HCT116 (cell line): ENCODE data around the gene FGF18. TPM values are rescaled to one million over a fixed set of nuclear protein-coding genes. Genes with fewer than 3 reads are reported as not detected.

Source experiments
- ATAC-seq: fragments of 200-7000 bp; cut with Tn5 transposase; 2 replicates; pipeline ENCODE4 v1.9.1; 2020; ENCODE audit warnings: mild to moderate bottlenecking, moderate library complexity
- BruUV-seq: library from RNA; stranded (reverse); fragments of 400-500 nt; replicated peaks from 2 replicates; lab custom pipeline; 2021; lab: Mats Ljungman, UMichigan
- CTCF ChIA-PET: fragments of 300-600 bp; sonication (Branson Sonifier 250); formaldehyde crosslinking; loops from one replicate; lab custom pipeline; 2021; ENCODE audit warnings: antibody characterized with exemption; lab: Charles Lee
- POLR2A ChIA-PET: fragments of 300-600, 350-600 bp; sonication (Branson Sonifier 250); formaldehyde crosslinking; loops from one replicate; lab custom pipeline; 2021; ENCODE audit warnings: antibody characterized with exemption; lab: Charles Lee
- RAD21 ChIA-PET, 2 experiments: fragments of 300-600 bp; sonication (Branson Sonifier 250); formaldehyde crosslinking; loops; one replicate each; lab custom pipeline; 2023; ENCODE audit warnings: low total read pairs in 2 of 2; ENCODE audit not compliant: uncharacterized antibody in 2 of 2, unreplicated experiment in 2 of 2, low non-redundant PET in 1 of 2; lab: Charles Lee
- DNase-seq: peaks from one replicate; pipeline ENCODE4 v3.0.0-alpha.2; 2010; ENCODE audit warnings: low read depth, low spot score
- H2AFZ ChIP-seq: fragments of 200-600 bp; shearing (Covaris generic), sonication (generic); 2 replicates; pipeline ENCODE4 v1.6.1; 2017; ENCODE audit warnings: low read depth, mixed run types, mixed read lengths, antibody characterized with exemption, low read length; ENCODE audit not compliant: poor library complexity, severe bottlenecking
- H3K27ac ChIP-seq: 2 replicates; pipeline ENCODE4 v1.5.1; 2012; ENCODE audit warnings: low read depth, low read length
- H3K27me3 ChIP-seq: fragments of 200-600 bp; sonication (generic); 2 replicates; pipeline ENCODE4 v1.6.1; 2016; ENCODE audit warnings: mixed run types, low read length, mixed read lengths; ENCODE audit not compliant: insufficient read depth
- H3K36me3 ChIP-seq, 2 experiments: fragments of 200-500 bp in 1 of 2; fragments of 200-600 bp in 1 of 2; sonication (Bioruptor generic) in 1 of 2; sonication (generic) in 1 of 2; 2 replicates each; pipeline versions ENCODE4 v1.5.1 to v1.6.1; 2014 to 2016; ENCODE audit warnings: low read length in 2 of 2, inconsistent platforms in 1 of 2, mixed read lengths in 1 of 2, mixed run types in 1 of 2; ENCODE audit not compliant: insufficient read depth in 2 of 2, control insufficient read depth in 1 of 2
- H3K4me1 ChIP-seq, 2 experiments: fragments of 200-600 bp in 1 of 2; sonication (generic) in 1 of 2; 2 replicates each; pipeline versions ENCODE4 v1.5.1 to v1.6.1; 2012 to 2017; ENCODE audit warnings: low read length in 2 of 2, inconsistent platforms in 1 of 2, mild to moderate bottlenecking in 1 of 2, mixed read lengths in 1 of 2, mixed run types in 1 of 2, moderate library complexity in 1 of 2; ENCODE audit not compliant: insufficient read depth in 2 of 2, control insufficient read depth in 1 of 2
- H3K4me2 ChIP-seq: fragments of 200-600 bp; sonication (generic); 2 replicates; pipeline ENCODE4 v1.6.1; 2017; ENCODE audit warnings: mixed run types, low read length, mixed read lengths
- H3K4me3 ChIP-seq, 2 experiments: fragments of 200-600 bp in 1 of 2; sonication (generic) in 1 of 2; replicated peaks in 1 of 2; 2 replicates each; pipeline ENCODE4 v1.5.1; 2011 to 2016; ENCODE audit warnings: low read length in 2 of 2, control low read depth in 1 of 2, low read depth in 1 of 2, mild to moderate bottlenecking in 1 of 2, mixed read lengths in 1 of 2, mixed run types in 1 of 2
- H3K79me2 ChIP-seq: fragments of 200-600 bp; sonication (generic); 2 replicates; pipeline ENCODE4 v1.6.1; 2017; ENCODE audit warnings: mild to moderate bottlenecking, mixed run types, low read length, moderate library complexity, mixed read lengths; ENCODE audit not compliant: insufficient read depth
- H3K9ac ChIP-seq: fragments of 200-600 bp; sonication (generic); 2 replicates; pipeline ENCODE4 v1.6.1; 2016; ENCODE audit warnings: low read length, mixed read lengths
- H3K9me2 ChIP-seq: fragments of 200-600 bp; sonication (generic), shearing (Covaris generic); 2 replicates; pipeline ENCODE4 v1.6.1; 2017; ENCODE audit warnings: mixed run types, mild to moderate bottlenecking, moderate library complexity; ENCODE audit not compliant: insufficient read depth
- H3K9me3 ChIP-seq, 2 experiments: fragments of 200-500 bp in 1 of 2; fragments of 200-600 bp in 1 of 2; sonication (Bioruptor generic) in 1 of 2; sonication (generic) in 1 of 2; 2 replicates each; pipeline ENCODE4 v1.6.1; 2014 to 2017; ENCODE audit warnings: low read length in 2 of 2, mixed read lengths in 2 of 2, inconsistent platforms in 1 of 2, low read depth in 1 of 2, mild to moderate bottlenecking in 1 of 2, mixed run types in 1 of 2, moderate library complexity in 1 of 2; ENCODE audit not compliant: control insufficient read depth in 1 of 2, insufficient read depth in 1 of 2
- H4K20me1 ChIP-seq: fragments of 200-600 bp; sonication (generic), shearing (Covaris generic); 2 replicates; pipeline ENCODE4 v1.6.1; 2017; ENCODE audit warnings: mixed run types, mild to moderate bottlenecking, moderate library complexity; ENCODE audit not compliant: insufficient read depth
- CTCF ChIP-seq, 3 experiments: fragments of 200-600 bp in 1 of 3; sonication (generic) in 1 of 3; IDR thresholded peaks in 2 of 3; conservative IDR thresholded peaks in 1 of 3; 2 replicates each; pipeline ENCODE4 v1.5.1; 2012 to 2017; ENCODE audit warnings: low read depth in 2 of 3, low read length in 2 of 3, antibody characterized with exemption in 1 of 3, borderline replicate concordance in 1 of 3, control low read depth in 1 of 3, mild to moderate bottlenecking in 1 of 3, mixed read lengths in 1 of 3, mixed run types in 1 of 3, moderate library complexity in 1 of 3; ENCODE audit not compliant: insufficient read depth in 1 of 3
- ELF1 ChIP-seq: IDR thresholded peaks from 2 replicates; pipeline ENCODE4 v1.6.1; 2012; ENCODE audit warnings: low read depth, borderline replicate concordance
- EZH2phosphoT487 ChIP-seq: fragments of 200-600 bp; IDR thresholded peaks from 2 replicates; pipeline ENCODE4 v1.6.1; 2018; ENCODE audit warnings: antibody characterized with exemption, borderline replicate concordance
- FOSL1 ChIP-seq: IDR thresholded peaks from 2 replicates; pipeline ENCODE4 v1.6.1; 2012; ENCODE audit warnings: low read depth
- JUND ChIP-seq: IDR thresholded peaks from 2 replicates; pipeline ENCODE4 v1.6.1; 2012
- POLR2A ChIP-seq: IDR thresholded peaks from 2 replicates; pipeline ENCODE4 v1.7.0; 2011; ENCODE audit warnings: borderline replicate concordance; ENCODE audit not compliant: insufficient read depth, insufficient read length; ENCODE audit errors: extremely low read depth
- REST ChIP-seq: IDR thresholded peaks from 2 replicates; pipeline ENCODE4 v1.6.1; 2012; ENCODE audit warnings: low read depth
- SRF ChIP-seq: IDR thresholded peaks from 2 replicates; pipeline ENCODE4 v1.6.1; 2012; ENCODE audit warnings: low read depth
- TCF7L2 ChIP-seq: IDR thresholded peaks from 2 replicates; pipeline ENCODE4 v1.7.0; 2011; ENCODE audit warnings: borderline replicate concordance, inconsistent platforms; ENCODE audit not compliant: insufficient read depth, insufficient read length; ENCODE audit errors: extremely low read depth
- ZFX ChIP-seq: fragments of 450-650 bp; IDR thresholded peaks from 2 replicates; pipeline ENCODE4 v1.6.1; 2017
- intact Hi-C: fragments of 100-400 bp; cut with micrococcal nuclease; formaldehyde crosslinking; loops from 2 replicates; pipeline ENCODE4 v1.10.0; 2022
- total RNA-seq: library from RNA; stranded (reverse); gene quantifications from one replicate; pipeline ENCODE4 v1.2.1, GENCODE V29; 2021; ENCODE audit not compliant: unreplicated experiment

FGF18 gene
- total RNA-seq, 1 experiment from 2014 or later = 0.96 TPM

GRCh38 chr5:171451421-171451820 lies 32.0 kb downstream of the FGF18 start:
- BruUV-seq = no TSS peak
- TF ChIP-seq POLR2A (no peak), ZFX (no peak), FOSL1 (no peak), EZH2phosphoT487 (no peak), TCF7L2 (no peak), SRF (no peak), JUND (no peak), ELF1 (no peak)
- Histone ChIP-seq H3K27me3 (no peaks in the 10 kb centered on the region), H3K36me3 (no peaks in the 10 kb centered on the region), H3K9me3 (no peaks in the 10 kb centered on the region), H3K4me3 (peak overlapping the region; percentile 16 to 58; a peak in 3 of 4 replicates), H3K4me2 (peak overlapping the region; percentile 66), H3K9me2 (no peaks in the 10 kb centered on the region), H3K79me2 (no peaks in the 10 kb centered on the region), H3K27ac (peak overlapping the region; percentile 33; the same call in 1 of the 2 replicates), H3K4me1 (peaks cover 14 to 31% of the 10 kb centered on the region in 2 experiments), H3K9ac (peak overlapping the region; percentile 69), H4K20me1 (no peaks in the 10 kb centered on the region), H2AFZ (no peak overlapping the region)
- ATAC-seq = 0 out of 2 replicates have a peak, but pooled peaks have one; percentile 2
- POLR2A ChIA-PET = no interaction called here
- intact Hi-C loops = no loop called here
- CTCF ChIA-PET = interaction anchor here (0.6 kb wide), 1 partner anchor 34 kb away, joined by 3 read pairs; no protein-coding TSS in a partner anchor
- no peak for DNase-seq
- RAD21 ChIA-PET = no interaction called here

GRCh38 chr5:171453056-171453725 lies 33.7 kb downstream of the FGF18 start:
- no peak overlapping the region for H3K4me2 ChIP-seq
- ChIA-PET POLR2A (interaction anchor here (2.2 kb wide), 1 partner anchor 10 kb away, joined by 5 read pairs; no protein-coding TSS in a partner anchor), RAD21 (interaction anchor here in 1 of 2 experiments (0.6 kb wide), 1 partner anchor 457 kb away, joined by 3 read pairs; no protein-coding TSS in a partner anchor)
- DNase-seq = no peak
- no peaks in the 10 kb centered on the region for H3K27me3 ChIP-seq
- H2AFZ ChIP-seq = no peak overlapping the region
- no peaks in the 10 kb centered on the region for H3K79me2 ChIP-seq
- no peak overlapping the region for H3K4me3 ChIP-seq
- no peaks in the 10 kb centered on the region for H4K20me1 ChIP-seq
- H3K9me2 ChIP-seq = no peaks in the 10 kb centered on the region
- no TSS peak for BruUV-seq
- H3K36me3 ChIP-seq = no peaks in the 10 kb centered on the region
- peak in 2 of 3 experiments; percentile 33 to 35; a peak in 3 of 6 replicates for TF ChIP-seq CTCF (IDR thresholded peaks at IDR 0.05 in 2 of 3, conservative IDR thresholded peaks at IDR 0.05 in 1 of 3; ENCODE audit: borderline replicate concordance in 1 of 3, insufficient read depth in 1 of 3, low read depth in 2 of 3, low read length in 2 of 3)
- no peak for TF ChIP-seq REST
- TF ChIP-seq, all 23 proteins: peak for 1
- no peak overlapping the region for H3K27ac ChIP-seq
- H3K4me1 ChIP-seq = peaks cover 14 to 31% of the 10 kb centered on the region in 2 experiments
- CTCF ChIA-PET = no interaction called here
- intact Hi-C loops = no loop called here
- no peak for ATAC-seq
- H3K9me3 ChIP-seq = no peaks in the 10 kb centered on the region
- H3K9ac ChIP-seq = no peak overlapping the region
